HG02763 (cell line): ENCODE data around the gene KLHDC10.
"Not testable (repeated sequence)": the region's sequence is repeated elsewhere in the genome, so short reads cannot be mapped to it uniquely, and the experiment has no call there.

Source experiments
- ATAC-seq: cut with Tn5 transposase; IDR thresholded peaks from one replicate; pipeline ENCODE4 v1.9.1; 2021; ENCODE audit warnings: mild to moderate bottlenecking, moderate library complexity; ENCODE audit not compliant: unreplicated experiment

KLHDC10 gene

GRCh38 chr7:130139193-130139960 lies 69.0 kb downstream of the KLHDC10 start:
- ATAC-seq, result no peak

- no peak for ATAC-seq
Observed at GRCh38 chr7:130140551-130141160, 70.3 kb downstream of the KLHDC10 start.

GRCh38 chr7:130141161-130141883 lies 71.0 kb downstream of the KLHDC10 start:
- ATAC-seq, result no peak

- no peak for ATAC-seq
Observed at GRCh38 chr7:130141884-130142653, 71.7 kb downstream of the KLHDC10 start.

GRCh38 chr7:130142654-130143333 lies 72.5 kb downstream of the KLHDC10 start:
- no peak for ATAC-seq

GRCh38 chr7:130143334-130143732 lies 73.0 kb downstream of the KLHDC10 start:
- ATAC-seq, result no peak

- ATAC-seq, result no peak
Observed at GRCh38 chr7:130143986-130144311, 73.6 kb downstream of the KLHDC10 start.

GRCh38 chr7:130144312-130145171 lies 74.2 kb downstream of the KLHDC10 start:
- ATAC-seq, result no peak

- ATAC-seq, result no peak
Observed at GRCh38 chr7:130145424-130146100, 75.2 kb downstream of the KLHDC10 start.

- ATAC-seq, result not testable (repeated sequence)
Observed at GRCh38 chr7:130146142-130146541, 75.8 kb downstream of the KLHDC10 start.

GRCh38 chr7:130146693-130147405 lies 76.5 kb downstream of the KLHDC10 start:
- ATAC-seq, result no peak

GRCh38 chr7:130147710-130148325 lies 77.5 kb downstream of the KLHDC10 start:
- ATAC-seq, result no peak

- ATAC-seq, result no peak
Observed at GRCh38 chr7:130148561-130148960, 78.2 kb downstream of the KLHDC10 start.

GRCh38 chr7:130149281-130150139 lies 79.2 kb downstream of the KLHDC10 start:
- no peak for ATAC-seq

GRCh38 chr7:130150587-130150986 lies 80.3 kb downstream of the KLHDC10 start:
- ATAC-seq, result no peak

GRCh38 chr7:130151591-130152492 lies 81.5 kb downstream of the KLHDC10 start:
- ATAC-seq, result no peak
